ENCODE data around the gene AKR7A2. TPM values are rescaled to one million over a fixed set of nuclear protein-coding genes. Genes with fewer than 3 reads are reported as not detected.

Gene AKR7A2
- total and polyA plus RNA-seq, 12 donors: 6.8 to 48.5 (median 43.0) TPM

- no peak for ATAC-seq
- DNase-seq: no peak
- 88 to 91% methylated on average over 5 of the region's 5 CpGs for WGBS, 2 donors
- Histone ChIP-seq H3K4me1 (peaks cover 0 to 29% (median 14%) of the 10 kb centered on the region in 9 donors), H3K27ac (no peak overlapping the region), H3K4me3 (no peak overlapping the region), H3K9me3 (no peaks in the 10 kb centered on the region), H3K27me3 (no peaks in the 10 kb centered on the region), H3K36me3 (peaks cover 5 to 85% (median 31%) of the 10 kb centered on the region in 9 donors)
- TF ChIP-seq, protein P1, sequence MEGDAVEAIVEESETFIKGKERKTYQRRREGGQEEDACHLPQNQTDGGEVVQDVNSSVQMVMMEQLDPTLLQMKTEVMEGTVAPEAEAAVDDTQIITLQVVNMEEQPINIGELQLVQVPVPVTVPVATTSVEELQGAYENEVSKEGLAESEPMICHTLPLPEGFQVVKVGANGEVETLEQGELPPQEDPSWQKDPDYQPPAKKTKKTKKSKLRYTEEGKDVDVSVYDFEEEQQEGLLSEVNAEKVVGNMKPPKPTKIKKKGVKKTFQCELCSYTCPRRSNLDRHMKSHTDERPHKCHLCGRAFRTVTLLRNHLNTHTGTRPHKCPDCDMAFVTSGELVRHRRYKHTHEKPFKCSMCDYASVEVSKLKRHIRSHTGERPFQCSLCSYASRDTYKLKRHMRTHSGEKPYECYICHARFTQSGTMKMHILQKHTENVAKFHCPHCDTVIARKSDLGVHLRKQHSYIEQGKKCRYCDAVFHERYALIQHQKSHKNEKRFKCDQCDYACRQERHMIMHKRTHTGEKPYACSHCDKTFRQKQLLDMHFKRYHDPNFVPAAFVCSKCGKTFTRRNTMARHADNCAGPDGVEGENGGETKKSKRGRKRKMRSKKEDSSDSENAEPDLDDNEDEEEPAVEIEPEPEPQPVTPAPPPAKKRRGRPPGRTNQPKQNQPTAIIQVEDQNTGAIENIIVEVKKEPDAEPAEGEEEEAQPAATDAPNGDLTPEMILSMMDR (IDR thresholded peaks at IDR 0.05): no peak
- intact Hi-C loops (cut with DNase I): no loop called here
Observed at GRCh38 chr1:19356266-19356665, 44.3 kb upstream of the AKR7A2 start.

- no peak overlapping the region for H3K4me3 ChIP-seq
- no peak overlapping the region for H3K27ac ChIP-seq
- no peak for DNase-seq
- no peak for ATAC-seq
- no peaks in the 10 kb centered on the region for H3K27me3 ChIP-seq
- no peaks in the 10 kb centered on the region for H3K9me3 ChIP-seq
- intact Hi-C loops (cut with DNase I): no loop called here
- peaks cover 5 to 92% (median 39%) of the 10 kb centered on the region in 9 donors for H3K36me3 ChIP-seq
- WGBS, 2 donors: 54 to 67% methylated on average over 6 of the region's 6 CpGs
- peaks cover 0 to 16% (median 2%) of the 10 kb centered on the region in 9 donors for H3K4me1 ChIP-seq
- TF ChIP-seq, protein P1 (IDR thresholded peaks at IDR 0.05): no peak
Observed at GRCh38 chr1:19354531-19354981, 42.6 kb upstream of the AKR7A2 start.

DNA sequence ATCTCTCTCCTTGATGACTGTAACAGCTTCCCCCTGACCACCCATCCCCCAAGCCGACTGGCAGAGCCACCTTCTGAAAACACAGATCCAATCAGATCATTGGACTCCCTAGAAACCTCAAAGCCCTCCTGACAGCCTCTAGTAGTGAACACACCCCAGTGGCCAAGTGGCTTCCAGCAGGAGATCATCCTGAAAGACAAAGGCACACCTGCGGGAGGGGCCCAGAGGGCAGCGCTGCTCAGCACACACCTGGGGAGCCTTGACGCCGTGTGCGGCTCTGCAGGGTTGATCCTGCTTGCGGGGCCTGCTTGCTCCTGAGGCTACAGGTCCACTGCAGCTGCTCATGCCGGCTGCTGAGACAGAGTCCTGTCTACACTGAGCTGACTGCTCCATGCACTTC, 41.7 kb upstream of the AKR7A2 start:
- peaks cover 0 to 16% (median 0%) of the 10 kb centered on the region in 9 donors for H3K4me1 ChIP-seq
- no peak overlapping the region for H3K4me3 ChIP-seq
- WGBS, 2 donors: 76 to 78% methylated on average over 8 of the region's 8 CpGs
- intact Hi-C loops (cut with DNase I): no loop called here
- no peak for DNase-seq
- no peak overlapping the region for H3K27ac ChIP-seq
- peak in 1 of 8 donors; percentile 11 for ATAC-seq
- H3K27me3 ChIP-seq: no peaks in the 10 kb centered on the region
- H3K9me3 ChIP-seq: no peaks in the 10 kb centered on the region
- TF ChIP-seq, protein P1 (IDR thresholded peaks at IDR 0.05): no peak
- H3K36me3 ChIP-seq: peaks cover 5 to 97% (median 48%) of the 10 kb centered on the region in 9 donors

DNA sequence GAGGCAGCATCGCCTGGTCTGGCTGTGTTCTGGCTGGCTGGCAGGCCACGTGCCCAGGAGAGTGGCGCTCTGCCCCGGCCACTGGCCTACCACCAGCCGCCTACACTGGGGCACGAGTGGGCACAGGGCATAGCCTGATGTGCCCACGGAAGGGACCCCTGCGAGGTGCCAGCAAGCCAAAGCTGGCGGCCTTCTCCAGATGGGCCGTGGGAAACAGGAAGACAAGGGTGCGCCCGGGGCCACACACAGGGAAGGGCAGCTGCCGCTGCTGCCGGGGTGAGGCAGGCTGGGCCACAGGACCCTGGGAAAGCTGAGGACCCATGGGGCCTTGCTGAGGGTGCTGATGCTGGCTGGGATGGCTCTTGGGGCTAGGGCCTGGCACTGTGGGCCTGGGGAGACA, 40.9 kb upstream of the AKR7A2 start:
- peaks cover 5 to 100% (median 48%) of the 10 kb centered on the region in 9 donors for H3K36me3 ChIP-seq
- ATAC-seq (no peak), DNase-seq (no peak)
- H3K4me1 ChIP-seq: peaks cover 0 to 16% (median 0%) of the 10 kb centered on the region in 9 donors
- H3K4me3 ChIP-seq: no peak overlapping the region
- H3K27ac ChIP-seq: no peak overlapping the region
- no peaks in the 10 kb centered on the region for H3K9me3 ChIP-seq
- 92 to 96% methylated on average over 14 of the region's 14 CpGs for WGBS, 2 donors
- intact Hi-C loops (cut with DNase I): no loop called here
- TF ChIP-seq, protein P1 (IDR thresholded peaks at IDR 0.05): no peak
- no peaks in the 10 kb centered on the region for H3K27me3 ChIP-seq

All from heart right ventricle (tissue), 16 donors.